ENCODE data around the gene TP53RK. TPM values are rescaled to one million over a fixed set of nuclear protein-coding genes. Genes with fewer than 3 reads are reported as not detected.

TP53RK gene
- total RNA-seq, 4 donors from 2014 or later, result 20.2 to 49.6 (median 36.1) TPM

DNA sequence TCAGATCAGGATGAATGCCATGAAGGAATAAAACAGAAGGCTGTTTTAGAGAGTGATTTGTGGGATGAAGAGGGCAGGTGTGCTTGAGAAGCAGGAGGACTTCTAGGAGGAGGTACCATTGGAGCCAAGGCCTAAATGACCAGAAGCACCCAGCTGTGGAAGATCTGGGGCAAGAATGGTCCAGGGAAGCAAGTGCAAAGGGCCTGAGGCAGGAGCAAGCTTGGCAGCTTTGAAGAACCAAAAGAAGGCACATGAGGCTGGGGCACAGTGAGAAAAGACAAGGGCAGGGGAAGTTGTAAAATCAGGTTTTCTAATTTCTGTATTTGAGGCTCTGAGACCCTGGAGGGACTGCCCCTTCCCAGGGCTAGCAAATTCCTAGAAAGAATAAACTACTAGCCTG, 47.8 kb downstream of the TP53RK start:
- no peak for DNase-seq
- Histone ChIP-seq H3K27ac (no peak overlapping the region), H3K4me1 (no peaks in the 10 kb centered on the region), H3K4me3 (replicated peaks in 1 of 3) (no peak overlapping the region), H3K36me3 (no peaks in the 10 kb centered on the region), H3K9me3 (no peaks in the 10 kb centered on the region), H3K27me3 (no peaks in the 10 kb centered on the region)
- TF ChIP-seq CTCF (IDR thresholded peaks at IDR 0.05) (no peak), POLR2A (IDR thresholded peaks at IDR 0.05) (no peak)
- intact Hi-C loops (cut with DNase I), result no loop called here

GRCh38 chr20:46640536-46641311, 48.5 kb downstream of the TP53RK start:
- 62 to 64% methylated on average over 10 to 14 of the region's 14 CpGs for whole genome bisulfite sequencing, 2 donors
- H3K4me1 ChIP-seq, result no peaks in the 10 kb centered on the region
- no peak overlapping the region for H3K27ac ChIP-seq
- TF ChIP-seq CTCF (IDR thresholded peaks at IDR 0.05) (no peak), POLR2A (IDR thresholded peaks at IDR 0.05) (no peak)
- no peaks in the 10 kb centered on the region for H3K36me3 ChIP-seq
- no peaks in the 10 kb centered on the region for H3K27me3 ChIP-seq
- H3K4me3 ChIP-seq (replicated peaks in 1 of 3), result no peak overlapping the region
- intact Hi-C loops (cut with DNase I), result no loop called here
- no peaks in the 10 kb centered on the region for H3K9me3 ChIP-seq
- DNase-seq, result no peak

- no peak for DNase-seq
- intact Hi-C loops (cut with DNase I), result no loop called here
- WGBS, 2 donors, result 79 to 91% methylated on average over 4 to 6 of the region's 6 CpGs
Observed at GRCh38 chr20:46640044-46640443, 49.2 kb downstream of the TP53RK start.

GRCh38 chr20:46639587-46639986, 49.7 kb downstream of the TP53RK start:
- DNase-seq, result no peak
- no peaks in the 10 kb centered on the region for H3K4me1 ChIP-seq
- WGBS, 2 donors, result 92 to 98% methylated on average over 3 of the region's 3 CpGs

More at GRCh38 chr20:46640044-46640443, 49.2 kb downstream of the TP53RK start:
- Histone ChIP-seq H3K27me3 (no peaks in the 10 kb centered on the region), H3K4me3 (replicated peaks in 1 of 3) (no peak overlapping the region), H3K4me1 (no peaks in the 10 kb centered on the region), H3K9me3 (no peaks in the 10 kb centered on the region), H3K27ac (no peak overlapping the region), H3K36me3 (no peaks in the 10 kb centered on the region)
- TF ChIP-seq CTCF (IDR thresholded peaks at IDR 0.05) (no peak), POLR2A (IDR thresholded peaks at IDR 0.05) (no peak)

More at GRCh38 chr20:46639587-46639986, 49.7 kb downstream of the TP53RK start:
- H3K9me3 ChIP-seq, result no peaks in the 10 kb centered on the region
- H3K27me3 ChIP-seq, result no peaks in the 10 kb centered on the region
- H3K27ac ChIP-seq, result no peak overlapping the region
- H3K36me3 ChIP-seq, result no peaks in the 10 kb centered on the region
- no peak overlapping the region for H3K4me3 ChIP-seq (replicated peaks in 1 of 3)
- TF ChIP-seq CTCF (IDR thresholded peaks at IDR 0.05) (no peak), POLR2A (IDR thresholded peaks at IDR 0.05) (no peak)
- intact Hi-C loops (cut with DNase I), result no loop called here
